NCI-H524 (cell line): Measurements from ENCODE around the gene OTOP3.
"Not testable (repeated sequence)": the region's sequence is repeated elsewhere in the genome, so short reads cannot be mapped to it uniquely, and the experiment has no call there.

Experiments
- DNase-seq, 2 experiments: peaks; one replicate each; lab custom pipeline; 2025; lab: John Stamatoyannopoulos, UW

The OTOP3 gene

GRCh38 chr17:74935585-74936469 lies at the start of gene OTOP3:
TSS of gene OTOP3 (plus strand) at chr17:74935898. CDS start at chr17:74935922, 24 bp downstream.
- DNase-seq: peak; percentile 87 to 93

GRCh38 chr17:74888469-74888868 lies 47.2 kb upstream of the OTOP3 start:
- DNase-seq: peak in 1 of 2 experiments; percentile 51

GRCh38 chr17:74890554-74890953 lies 45.1 kb upstream of the OTOP3 start:
- no peak for DNase-seq

- DNase-seq: peak in 1 of 2 experiments; percentile 59
Measured at GRCh38 chr17:74892013-74892841, 43.5 kb upstream of the OTOP3 start.

GRCh38 chr17:74892974-74893911 lies 42.5 kb upstream of the OTOP3 start, which contains the start of gene FADS6:
TSS of gene FADS6 (minus strand) at chr17:74893633. CDS start at chr17:74893595, 38 bp downstream.
- no peak for DNase-seq

GRCh38 chr17:74893936-74894671 lies 41.6 kb upstream of the OTOP3 start:
- DNase-seq: peak in 1 of 2 experiments; percentile 29

GRCh38 chr17:74898376-74898946 lies 37.2 kb upstream of the OTOP3 start:
- DNase-seq: no peak

GRCh38 chr17:74900208-74900607 lies 35.5 kb upstream of the OTOP3 start:
- DNase-seq: no peak

- no peak for DNase-seq
Measured at GRCh38 chr17:74901353-74902135, 34.2 kb upstream of the OTOP3 start.

- no peak for DNase-seq
Measured at GRCh38 chr17:74903034-74903433, 32.7 kb upstream of the OTOP3 start.

GRCh38 chr17:74903671-74904070 lies 32.0 kb upstream of the OTOP3 start:
- no peak for DNase-seq

GRCh38 chr17:74904687-74905409 lies 30.9 kb upstream of the OTOP3 start:
- no peak for DNase-seq

- not testable (repeated sequence) for DNase-seq
Measured at GRCh38 chr17:74906214-74906793, 29.4 kb upstream of the OTOP3 start.

- DNase-seq: no peak
Measured at GRCh38 chr17:74907012-74907411, 28.7 kb upstream of the OTOP3 start.

GRCh38 chr17:74909097-74909496 lies 26.6 kb upstream of the OTOP3 start:
- not testable (repeated sequence) for DNase-seq

- DNase-seq: not testable (repeated sequence)
Measured at GRCh38 chr17:74911423-74911822, 24.3 kb upstream of the OTOP3 start.

- DNase-seq: peak; percentile 32 to 59
Measured at GRCh38 chr17:74916136-74916850, 19.4 kb upstream of the OTOP3 start.

GRCh38 chr17:74916851-74917199 lies 18.9 kb upstream of the OTOP3 start:
- no peak for DNase-seq
